Upper lobe of left lung (tissue), 6 donors: ENCODE measurements around the gene ECHS1. TPM values are rescaled to one million over a fixed set of nuclear protein-coding genes. Genes with fewer than 3 reads are reported as not detected.

Experiments
- ATAC-seq, 2 donors: fragments of 200-7000 bp; cut with Tn5 transposase; one replicate each; pipeline ENCODE4 v1.9.1; 2022; ENCODE audit warnings: mild to moderate bottlenecking in 2 of 2, moderate library complexity in 2 of 2; ENCODE audit not compliant: low FRiP score in 2 of 2
- DNase-seq, 2 donors: peaks; one replicate each; pipeline ENCODE4 v3.0.0-alpha.2; 2019 to 2020
- H3K27ac ChIP-seq, 4 donors: fragments of 200-600 bp; sonication (generic); one replicate each; pipeline ENCODE4 v1.5.1; 2016 to 2019
- H3K27me3 ChIP-seq, 4 donors: fragments of 200-600 bp; sonication (generic); one replicate each; pipeline ENCODE4 v1.5.1; 2017 to 2019
- H3K36me3 ChIP-seq, 4 donors: fragments of 200-600 bp; sonication (generic); one replicate each; pipeline ENCODE4 v1.5.1; 2016 to 2019
- H3K4me1 ChIP-seq, 4 donors: fragments of 200-600 bp; sonication (generic); one replicate each; pipeline ENCODE4 v1.5.1; 2018 to 2019
- H3K4me3 ChIP-seq, 4 donors: fragments of 200-600 bp; sonication (generic); one replicate each; pipeline ENCODE4 v1.5.1; 2017 to 2019; ENCODE audit warnings: mild to moderate bottlenecking in 2 of 4, moderate library complexity in 1 of 4
- H3K9me3 ChIP-seq, 4 donors: fragments of 200-600 bp; sonication (generic); one replicate each; pipeline ENCODE4 v1.5.1; 2018 to 2019
- EP300 ChIP-seq, 4 donors: sonication (generic); formaldehyde crosslinking; IDR thresholded peaks; one replicate each; pipeline ENCODE4 v1.5.1; 2017; ENCODE audit warnings: antibody characterized with exemption in 4 of 4, control low read depth in 2 of 4
- POLR2A ChIP-seq, 4 donors: fragments of 450-650 bp; IDR thresholded peaks; one replicate each; pipeline ENCODE4 v1.5.1; 2016 to 2017; ENCODE audit warnings: antibody characterized with exemption in 4 of 4, mild to moderate bottlenecking in 2 of 4
- POLR2AphosphoS5 ChIP-seq, 2 donors: sonication (generic); formaldehyde crosslinking; IDR thresholded peaks; one replicate each; pipeline ENCODE4 v1.5.1; 2017; ENCODE audit warnings: antibody characterized with exemption in 2 of 2
- WGBS, 2 donors: methylation state at CpG; one replicate each; pipeline ENCODE4 v1.1.5; 2017 to 2018; 5-methylcytosine and 5-hydroxymethylcytosine counted together
- total RNA-seq, 6 donors: library from RNA; depleted of rRNA in 4 of 6; stranded (reverse); fragments of >200 nt in 4 of 6; gene quantifications; one replicate each; pipeline versions ENCODE4 v1.1.0 to v1.2.1, GENCODE V29; 2016 to 2021
- TF ChIP-seq, protein P1 (sequence below), 6 experiments: fragments of 450-650 bp in 4 of 6; fragments of 200-600 bp in 2 of 6; sonication (generic) in 2 of 6; IDR thresholded peaks; one replicate each; pipeline ENCODE4 v1.5.1; 2016 to 2019; ENCODE audit warnings: antibody characterized with exemption in 6 of 6
- donor health status: DM: no; HTN: no; CAD: no; lungs with moderate emphysema.
- donor health status: DM: no; HTN: yes; CAD: no; lungs with severe emphysema.

ECHS1 gene
- total RNA-seq, 6 donors from 2014 or later, result 32.5 to 69.6 (median 53.2) TPM

DNA sequence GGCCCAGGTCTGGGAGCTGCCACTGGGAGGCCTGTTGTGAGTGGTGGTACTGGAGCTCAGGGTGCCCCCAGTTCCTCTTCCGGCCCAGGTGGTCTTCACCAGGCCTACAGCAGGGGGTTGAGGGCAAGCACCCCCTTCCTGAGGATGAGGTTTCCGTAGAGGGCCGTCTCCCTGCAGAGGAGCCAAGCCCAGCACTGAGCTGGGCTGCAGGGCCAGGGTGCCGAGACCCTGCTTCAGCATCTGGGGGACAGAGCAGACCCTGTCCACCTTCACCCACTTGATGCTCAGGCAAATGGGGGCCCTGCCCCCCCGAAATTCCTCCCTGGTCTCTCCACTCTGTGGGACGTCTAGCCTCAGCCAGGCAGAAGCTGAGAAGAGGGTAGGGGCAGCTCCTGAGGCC is 17.9 kb downstream of the ECHS1 start:
- WGBS, 2 donors, result 93% methylated on average over 6 of the region's 6 CpGs; no CpG with 5 or more reads in 1 of the 2 donors
- H3K36me3 ChIP-seq, result no peaks in the 10 kb centered on the region
- no peak overlapping the region for H3K27ac ChIP-seq
- ATAC-seq (no peak), DNase-seq (peak in 1 of 2 donors; percentile 65)
- no peak for TF ChIP-seq EP300 (IDR thresholded peaks at IDR 0.05)
- TF ChIP-seq POLR2A (IDR thresholded peaks at IDR 0.05), result no peak
- TF ChIP-seq, protein P1, sequence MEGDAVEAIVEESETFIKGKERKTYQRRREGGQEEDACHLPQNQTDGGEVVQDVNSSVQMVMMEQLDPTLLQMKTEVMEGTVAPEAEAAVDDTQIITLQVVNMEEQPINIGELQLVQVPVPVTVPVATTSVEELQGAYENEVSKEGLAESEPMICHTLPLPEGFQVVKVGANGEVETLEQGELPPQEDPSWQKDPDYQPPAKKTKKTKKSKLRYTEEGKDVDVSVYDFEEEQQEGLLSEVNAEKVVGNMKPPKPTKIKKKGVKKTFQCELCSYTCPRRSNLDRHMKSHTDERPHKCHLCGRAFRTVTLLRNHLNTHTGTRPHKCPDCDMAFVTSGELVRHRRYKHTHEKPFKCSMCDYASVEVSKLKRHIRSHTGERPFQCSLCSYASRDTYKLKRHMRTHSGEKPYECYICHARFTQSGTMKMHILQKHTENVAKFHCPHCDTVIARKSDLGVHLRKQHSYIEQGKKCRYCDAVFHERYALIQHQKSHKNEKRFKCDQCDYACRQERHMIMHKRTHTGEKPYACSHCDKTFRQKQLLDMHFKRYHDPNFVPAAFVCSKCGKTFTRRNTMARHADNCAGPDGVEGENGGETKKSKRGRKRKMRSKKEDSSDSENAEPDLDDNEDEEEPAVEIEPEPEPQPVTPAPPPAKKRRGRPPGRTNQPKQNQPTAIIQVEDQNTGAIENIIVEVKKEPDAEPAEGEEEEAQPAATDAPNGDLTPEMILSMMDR (IDR thresholded peaks at IDR 0.05), result no peak
- no peak for TF ChIP-seq POLR2AphosphoS5 (IDR thresholded peaks at IDR 0.05)
- H3K4me3 ChIP-seq, result no peak overlapping the region
- H3K27me3 ChIP-seq, result peaks cover 0 to 2% (median 0%) of the 10 kb centered on the region in 4 donors
- H3K9me3 ChIP-seq, result no peaks in the 10 kb centered on the region
- peaks cover 11 to 23% (median 13%) of the 10 kb centered on the region in 4 donors for H3K4me1 ChIP-seq

DNA sequence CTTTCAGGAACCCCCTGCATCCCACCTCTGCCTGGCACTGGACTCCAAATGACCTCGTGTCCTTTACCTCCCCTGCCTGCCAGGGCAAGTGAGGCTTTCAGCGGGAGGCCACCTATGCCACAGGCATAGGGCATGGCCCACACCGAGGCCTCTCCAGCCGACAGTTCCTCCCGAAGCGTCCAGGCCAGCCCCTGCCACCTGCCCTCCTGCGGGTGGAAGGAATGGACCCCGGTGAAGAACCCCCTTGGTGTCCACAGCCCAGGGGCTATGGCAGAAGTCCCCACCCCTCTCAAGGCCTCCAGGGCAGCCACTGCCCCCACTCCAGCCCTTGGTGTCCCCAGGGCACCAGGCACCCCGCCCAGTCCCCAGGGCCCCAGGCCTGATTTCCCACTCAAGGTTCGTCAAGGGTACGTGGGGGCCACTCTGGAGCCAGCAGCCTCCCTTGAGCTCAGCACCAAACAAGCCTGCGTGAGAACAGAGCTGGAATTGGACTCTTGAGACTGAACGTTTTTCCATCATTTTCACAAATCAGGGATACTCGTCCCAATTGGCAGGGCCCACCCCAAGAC is 18.4 kb downstream of the ECHS1 start:
- Histone ChIP-seq H3K27ac (no peak overlapping the region), H3K27me3 (peaks cover 0 to 2% (median 0%) of the 10 kb centered on the region in 4 donors), H3K4me3 (no peak overlapping the region), H3K36me3 (no peaks in the 10 kb centered on the region), H3K4me1 (peaks cover 11 to 23% (median 13%) of the 10 kb centered on the region in 4 donors), H3K9me3 (no peaks in the 10 kb centered on the region)
- DNase-seq, result peak in 1 of 2 donors; percentile 56
- TF ChIP-seq EP300 (IDR thresholded peaks at IDR 0.05) (no peak), POLR2A (IDR thresholded peaks at IDR 0.05) (no peak), POLR2AphosphoS5 (IDR thresholded peaks at IDR 0.05) (no peak)
- TF ChIP-seq, protein P1 (IDR thresholded peaks at IDR 0.05), result no peak
- WGBS, 2 donors, result 97 to 100% methylated on average over 1 to 12 of the region's 14 CpGs
- no peak for ATAC-seq

DNA sequence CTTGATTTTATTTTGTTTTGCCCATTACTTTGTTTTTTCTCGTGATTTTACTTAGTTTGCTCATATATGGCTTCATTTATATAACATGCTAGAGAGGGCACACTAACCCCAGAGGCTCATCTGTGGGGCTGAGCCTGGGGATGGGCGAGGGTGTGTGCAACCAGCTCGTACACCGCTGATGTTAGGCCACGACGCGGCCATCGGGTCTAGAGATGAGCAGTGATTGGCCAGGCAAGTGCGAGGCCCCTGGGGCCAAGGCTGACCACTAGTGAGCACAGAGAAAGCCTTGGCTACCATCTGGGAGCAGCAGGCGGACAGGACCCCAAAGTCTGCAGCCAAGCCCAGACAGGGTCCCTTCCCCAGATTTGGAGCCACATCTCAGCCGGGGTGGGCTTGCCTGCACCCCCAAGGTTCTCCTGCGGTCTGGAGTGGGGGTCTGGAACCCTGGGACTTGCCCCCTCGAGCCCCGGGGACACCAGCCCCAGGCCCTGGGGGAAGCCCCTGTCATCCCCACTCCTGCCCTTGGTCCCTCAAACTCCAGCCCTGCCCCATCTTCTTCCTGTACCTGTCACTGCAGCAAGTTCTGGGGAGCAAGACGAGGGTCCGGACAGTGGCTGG is 19.1 kb downstream of the ECHS1 start:
- peak in 1 of 2 donors; percentile 48 for DNase-seq
- TF ChIP-seq EP300 (IDR thresholded peaks at IDR 0.05) (no peak), POLR2AphosphoS5 (IDR thresholded peaks at IDR 0.05) (no peak), POLR2A (IDR thresholded peaks at IDR 0.05) (no peak)
- TF ChIP-seq, protein P1 (IDR thresholded peaks at IDR 0.05), result no peak
- H3K4me3 ChIP-seq, result no peak overlapping the region
- ATAC-seq, result no peak
- peaks cover 0 to 2% (median 0%) of the 10 kb centered on the region in 4 donors for H3K27me3 ChIP-seq
- H3K4me1 ChIP-seq, result peaks cover 11 to 23% (median 13%) of the 10 kb centered on the region in 4 donors
- H3K36me3 ChIP-seq, result no peaks in the 10 kb centered on the region
- H3K27ac ChIP-seq, result no peak overlapping the region
- WGBS, 2 donors, result 85 to 99% methylated on average over 10 to 16 of the region's 16 CpGs
- H3K9me3 ChIP-seq, result no peaks in the 10 kb centered on the region

DNA sequence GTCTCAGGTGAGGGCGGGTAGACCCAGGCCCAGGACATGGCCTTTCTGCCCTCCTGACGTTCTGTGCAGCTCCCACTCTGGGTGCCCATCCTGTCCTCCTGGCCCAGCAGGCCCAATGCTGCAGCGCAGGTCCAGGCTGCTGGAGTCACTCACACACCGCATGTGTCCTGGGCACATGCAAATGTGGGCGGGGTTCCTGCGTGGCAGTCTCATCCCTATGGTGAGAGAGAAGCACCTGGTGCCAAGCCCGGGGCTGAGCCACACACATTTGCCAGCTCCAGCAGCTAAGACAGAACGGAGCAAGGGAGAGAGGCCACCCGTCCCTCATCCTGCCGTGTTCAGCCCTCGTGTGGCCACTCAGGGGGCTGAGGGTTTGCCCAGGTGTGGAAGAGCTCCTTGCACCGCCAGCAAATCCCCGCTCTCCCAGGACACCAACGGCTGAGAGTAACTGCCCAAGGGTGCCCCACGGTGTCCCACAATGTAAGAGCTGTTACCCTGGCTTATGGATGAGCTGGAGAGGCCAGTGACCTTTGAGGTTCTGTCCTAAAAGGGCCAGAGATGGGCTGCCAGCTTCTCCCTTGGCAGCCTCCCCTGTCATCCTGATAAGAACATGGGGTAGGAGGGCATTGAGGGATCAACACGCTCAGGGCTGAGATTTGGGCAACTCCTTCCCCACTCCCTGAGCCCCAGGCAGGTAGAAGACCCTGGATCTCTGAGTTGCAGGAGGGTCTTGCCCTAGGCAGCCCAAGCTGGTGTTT is 19.8 kb downstream of the ECHS1 start:
- TF ChIP-seq EP300 (IDR thresholded peaks at IDR 0.05) (no peak), POLR2AphosphoS5 (IDR thresholded peaks at IDR 0.05) (no peak), POLR2A (IDR thresholded peaks at IDR 0.05) (no peak)
- TF ChIP-seq, protein P1 (IDR thresholded peaks at IDR 0.05), result no peak
- Histone ChIP-seq H3K9me3 (no peaks in the 10 kb centered on the region), H3K4me3 (no peak overlapping the region), H3K4me1 (peaks cover 11 to 20% (median 13%) of the 10 kb centered on the region in 4 donors), H3K27ac (no peak overlapping the region), H3K36me3 (no peaks in the 10 kb centered on the region), H3K27me3 (peaks cover 0 to 2% (median 0%) of the 10 kb centered on the region in 4 donors)
- no peak for ATAC-seq
- DNase-seq, result peak in 1 of 2 donors; percentile 65
- WGBS, 2 donors, result 78 to 93% methylated on average over 6 to 15 of the region's 16 CpGs
